Memory B cell (primary cell): Measurements from ENCODE around the gene KRTAP5-6.
"Not testable (repeated sequence)": the region's sequence is repeated elsewhere in the genome, so short reads cannot be mapped to it uniquely, and the experiment has no call there.

Source experiments
- ATAC-seq: fragments of 150-1000 bp; cut with Tn5 transposase; 2 replicates; pipeline ENCODE4 v1.10.0; 2021; ENCODE audit warnings: low read depth, mild to moderate bottlenecking, moderate library complexity
- DNase-seq, 2 donors: peaks; one replicate each; pipeline ENCODE4 v3.0.0; 2022; ENCODE audit warnings: low spot score in 2 of 2
- H3K27ac Mint-ChIP-seq: one replicate; pipeline ENCODE4 v1.8.0; 2022; ENCODE audit warnings: mild to moderate bottlenecking, moderate library complexity, mixed read lengths
- H3K27me3 Mint-ChIP-seq: one replicate; pipeline ENCODE4 v1.8.0; 2022; ENCODE audit warnings: mixed read lengths
- H3K36me3 Mint-ChIP-seq: one replicate; pipeline ENCODE4 v1.8.0; 2022; ENCODE audit warnings: mild to moderate bottlenecking, mixed read lengths
- H3K4me1 Mint-ChIP-seq: one replicate; pipeline ENCODE4 v1.8.0; 2022; ENCODE audit warnings: mixed read lengths
- H3K4me3 Mint-ChIP-seq: one replicate; pipeline ENCODE4 v1.8.0; 2022; ENCODE audit warnings: mild to moderate bottlenecking, moderate library complexity, mixed read lengths
- H3K9me3 Mint-ChIP-seq: one replicate; pipeline ENCODE4 v1.8.0; 2022; ENCODE audit warnings: mixed read lengths

KRTAP5-6 gene

GRCh38 chr11:1655168-1656060, 41.6 kb upstream of the KRTAP5-6 start:
- Mint-ChIP-seq H3K4me3 (no peak overlapping the region), H3K9me3 (no peaks in the 10 kb centered on the region), H3K36me3 (no peaks in the 10 kb centered on the region), H3K27me3 (peaks cover 21% of the 10 kb centered on the region), H3K27ac (no peak overlapping the region), H3K4me1 (no peaks in the 10 kb centered on the region)
- no peak for DNase-seq
- no peak for ATAC-seq

- H3K27me3 Mint-ChIP-seq = peaks cover 23% of the 10 kb centered on the region
- no peak overlapping the region for H3K27ac Mint-ChIP-seq
- no peaks in the 10 kb centered on the region for H3K36me3 Mint-ChIP-seq
- H3K4me3 Mint-ChIP-seq = no peak overlapping the region
- H3K9me3 Mint-ChIP-seq = no peaks in the 10 kb centered on the region
- no peak for DNase-seq
- no peak for ATAC-seq
- H3K4me1 Mint-ChIP-seq = no peaks in the 10 kb centered on the region
Observed at GRCh38 chr11:1656061-1656441, 40.9 kb upstream of the KRTAP5-6 start.

- DNase-seq (no peak), ATAC-seq (no peak)
- no peak overlapping the region for H3K4me3 Mint-ChIP-seq
- H3K4me1 Mint-ChIP-seq = no peaks in the 10 kb centered on the region
- no peaks in the 10 kb centered on the region for H3K36me3 Mint-ChIP-seq
- H3K9me3 Mint-ChIP-seq = no peaks in the 10 kb centered on the region
- no peak overlapping the region for H3K27ac Mint-ChIP-seq
- peaks cover 23% of the 10 kb centered on the region for H3K27me3 Mint-ChIP-seq
Observed at GRCh38 chr11:1656670-1657069, 40.3 kb upstream of the KRTAP5-6 start.

- Mint-ChIP-seq H3K9me3 (no peaks in the 10 kb centered on the region), H3K4me1 (no peaks in the 10 kb centered on the region), H3K27me3 (peaks cover 21% of the 10 kb centered on the region), H3K36me3 (no peaks in the 10 kb centered on the region), H3K4me3 (no peak overlapping the region), H3K27ac (no peak overlapping the region)
- DNase-seq = no peak
- ATAC-seq = no peak
Observed at GRCh38 chr11:1659506-1659905, 37.5 kb upstream of the KRTAP5-6 start.

- ATAC-seq (no peak), DNase-seq (no peak)
- H3K27ac Mint-ChIP-seq = no peak overlapping the region
- H3K27me3 Mint-ChIP-seq = peaks cover 20% of the 10 kb centered on the region
- no peak overlapping the region for H3K4me3 Mint-ChIP-seq
- H3K9me3 Mint-ChIP-seq = no peaks in the 10 kb centered on the region
- H3K4me1 Mint-ChIP-seq = no peaks in the 10 kb centered on the region
- no peaks in the 10 kb centered on the region for H3K36me3 Mint-ChIP-seq
Observed at GRCh38 chr11:1660111-1660867, 36.7 kb upstream of the KRTAP5-6 start.

- peaks cover 21% of the 10 kb centered on the region for H3K27me3 Mint-ChIP-seq
- not testable (repeated sequence) for H3K27ac Mint-ChIP-seq, H3K4me1 Mint-ChIP-seq, ATAC-seq, H3K36me3 Mint-ChIP-seq, DNase-seq, H3K4me3 Mint-ChIP-seq, H3K9me3 Mint-ChIP-seq
Observed at GRCh38 chr11:1661454-1662269, 35.3 kb upstream of the KRTAP5-6 start.

- H3K9me3 Mint-ChIP-seq, DNase-seq, ATAC-seq, H3K27ac Mint-ChIP-seq, H3K4me1 Mint-ChIP-seq, H3K36me3 Mint-ChIP-seq, H3K4me3 Mint-ChIP-seq: not testable (repeated sequence)
- H3K27me3 Mint-ChIP-seq = peaks cover 18% of the 10 kb centered on the region
Observed at GRCh38 chr11:1662699-1663283, 34.2 kb upstream of the KRTAP5-6 start.

- no peak for DNase-seq
- no peak for ATAC-seq
- Mint-ChIP-seq H3K27ac (no peak overlapping the region), H3K36me3 (no peaks in the 10 kb centered on the region), H3K9me3 (no peaks in the 10 kb centered on the region), H3K4me3 (no peak overlapping the region), H3K4me1 (no peaks in the 10 kb centered on the region), H3K27me3 (peaks cover 14% of the 10 kb centered on the region)
Observed at GRCh38 chr11:1665313-1665712, 31.7 kb upstream of the KRTAP5-6 start.

- ATAC-seq (no peak), DNase-seq (no peak)
- Mint-ChIP-seq H3K36me3 (no peaks in the 10 kb centered on the region), H3K4me1 (peaks cover 3% of the 10 kb centered on the region), H3K27me3 (peaks cover 15% of the 10 kb centered on the region), H3K9me3 (no peaks in the 10 kb centered on the region), H3K27ac (no peak overlapping the region), H3K4me3 (no peak overlapping the region)
Observed at GRCh38 chr11:1667121-1667850, 29.7 kb upstream of the KRTAP5-6 start.

- DNase-seq (no peak), ATAC-seq (no peak)
- Mint-ChIP-seq H3K9me3 (no peaks in the 10 kb centered on the region), H3K4me3 (no peak overlapping the region), H3K27ac (no peak overlapping the region), H3K36me3 (no peaks in the 10 kb centered on the region), H3K27me3 (peaks cover 13% of the 10 kb centered on the region), H3K4me1 (peaks cover 3% of the 10 kb centered on the region)
Observed at GRCh38 chr11:1667906-1668305, 29.1 kb upstream of the KRTAP5-6 start.

- ATAC-seq (no peak), DNase-seq (no peak)
- Mint-ChIP-seq H3K9me3 (no peaks in the 10 kb centered on the region), H3K27me3 (peaks cover 13% of the 10 kb centered on the region), H3K36me3 (no peaks in the 10 kb centered on the region), H3K4me1 (peaks cover 3% of the 10 kb centered on the region), H3K27ac (no peak overlapping the region), H3K4me3 (no peak overlapping the region)
Observed at GRCh38 chr11:1668911-1669473, 28.0 kb upstream of the KRTAP5-6 start.

- Mint-ChIP-seq H3K36me3 (no peaks in the 10 kb centered on the region), H3K9me3 (no peaks in the 10 kb centered on the region), H3K27ac (no peak overlapping the region), H3K27me3 (peaks cover 13% of the 10 kb centered on the region), H3K4me3 (no peak overlapping the region), H3K4me1 (peaks cover 3% of the 10 kb centered on the region)
- no peak for DNase-seq
- no peak for ATAC-seq
Observed at GRCh38 chr11:1669546-1670218, 27.3 kb upstream of the KRTAP5-6 start.
